Measurements from ENCODE around the gene HJV. TPM values are rescaled to one million over a fixed set of nuclear protein-coding genes. Genes with fewer than 3 reads are reported as not detected.

Gene HJV
- total and polyA plus RNA-seq, 8 donors = not detected

DNA sequence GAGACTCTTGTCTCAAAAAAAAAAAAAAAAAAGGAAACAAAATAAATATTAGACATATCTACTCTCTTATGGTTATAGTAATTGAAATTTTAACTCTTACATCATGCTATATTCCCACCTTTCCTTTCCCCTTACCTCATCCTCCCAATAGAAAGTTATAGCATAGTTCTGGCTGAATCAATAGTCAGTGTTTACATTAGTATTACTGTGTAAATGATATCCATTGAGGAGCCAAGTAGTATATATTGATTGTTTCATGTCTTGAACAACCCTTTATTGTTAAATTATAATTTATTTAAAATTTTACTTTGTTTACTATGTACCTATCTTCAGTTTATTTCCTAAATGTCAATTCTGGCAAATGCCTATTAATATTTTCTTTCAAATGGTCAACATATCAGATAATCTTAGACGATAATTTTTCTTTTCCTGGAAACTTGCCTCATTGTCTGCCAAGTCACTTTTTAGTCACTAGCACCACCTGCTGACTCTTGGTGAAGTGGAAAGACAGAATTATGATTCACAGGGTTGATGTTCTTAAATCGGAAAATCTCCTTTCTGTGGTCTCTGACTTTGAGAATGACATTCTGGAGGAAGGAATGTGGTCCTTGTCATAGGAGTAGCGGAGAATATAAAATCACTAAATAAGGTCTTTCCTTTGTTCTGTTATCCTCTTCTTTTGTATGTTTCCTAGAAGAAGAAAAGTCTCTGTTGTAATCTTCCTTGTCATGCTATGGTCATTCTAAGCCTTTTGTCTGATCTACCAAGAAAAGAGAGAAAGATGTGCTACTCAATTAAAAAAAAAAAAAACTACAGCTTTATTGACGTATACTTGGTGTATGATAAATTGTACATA lies 8.6 kb downstream of the HJV start:
- intact Hi-C loops (cut with DNase I; ENCODE audit: low total_unique reads) = loop anchor here (5.0 to 10.0 kb wide), 2 partner anchors 41 to 108 kb away; no protein-coding TSS in a partner anchor
- H3K9me3 ChIP-seq = no peaks in the 10 kb centered on the region
- peaks cover 4 to 23% (median 13%) of the 10 kb centered on the region in 4 donors for H3K4me1 ChIP-seq
- DNase-seq = peak; percentile 39 to 87
- WGBS, 5 donors = 3 to 12% (median 6%) methylated on average over 4 of the region's 4 CpGs
- no peaks in the 10 kb centered on the region for H3K36me3 ChIP-seq
- H3K27me3 ChIP-seq = peaks cover 0 to 8% (median 0%) of the 10 kb centered on the region in 3 donors
- H3K4me3 ChIP-seq = no peak overlapping the region
- TF ChIP-seq, protein P1, sequence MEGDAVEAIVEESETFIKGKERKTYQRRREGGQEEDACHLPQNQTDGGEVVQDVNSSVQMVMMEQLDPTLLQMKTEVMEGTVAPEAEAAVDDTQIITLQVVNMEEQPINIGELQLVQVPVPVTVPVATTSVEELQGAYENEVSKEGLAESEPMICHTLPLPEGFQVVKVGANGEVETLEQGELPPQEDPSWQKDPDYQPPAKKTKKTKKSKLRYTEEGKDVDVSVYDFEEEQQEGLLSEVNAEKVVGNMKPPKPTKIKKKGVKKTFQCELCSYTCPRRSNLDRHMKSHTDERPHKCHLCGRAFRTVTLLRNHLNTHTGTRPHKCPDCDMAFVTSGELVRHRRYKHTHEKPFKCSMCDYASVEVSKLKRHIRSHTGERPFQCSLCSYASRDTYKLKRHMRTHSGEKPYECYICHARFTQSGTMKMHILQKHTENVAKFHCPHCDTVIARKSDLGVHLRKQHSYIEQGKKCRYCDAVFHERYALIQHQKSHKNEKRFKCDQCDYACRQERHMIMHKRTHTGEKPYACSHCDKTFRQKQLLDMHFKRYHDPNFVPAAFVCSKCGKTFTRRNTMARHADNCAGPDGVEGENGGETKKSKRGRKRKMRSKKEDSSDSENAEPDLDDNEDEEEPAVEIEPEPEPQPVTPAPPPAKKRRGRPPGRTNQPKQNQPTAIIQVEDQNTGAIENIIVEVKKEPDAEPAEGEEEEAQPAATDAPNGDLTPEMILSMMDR (IDR thresholded peaks at IDR 0.05) = peak in 5 of 7 experiments; percentile 44 to 76 (median 66)
- TF ChIP-seq POLR2AphosphoS5 (IDR thresholded peaks at IDR 0.05) (peak in 2 of 3 donors; percentile 37 to 75), EP300 (IDR thresholded peaks at IDR 0.05) (no peak), POLR2A (IDR thresholded peaks at IDR 0.05) (no peak)
- H3K27ac ChIP-seq = no peak overlapping the region

DNA sequence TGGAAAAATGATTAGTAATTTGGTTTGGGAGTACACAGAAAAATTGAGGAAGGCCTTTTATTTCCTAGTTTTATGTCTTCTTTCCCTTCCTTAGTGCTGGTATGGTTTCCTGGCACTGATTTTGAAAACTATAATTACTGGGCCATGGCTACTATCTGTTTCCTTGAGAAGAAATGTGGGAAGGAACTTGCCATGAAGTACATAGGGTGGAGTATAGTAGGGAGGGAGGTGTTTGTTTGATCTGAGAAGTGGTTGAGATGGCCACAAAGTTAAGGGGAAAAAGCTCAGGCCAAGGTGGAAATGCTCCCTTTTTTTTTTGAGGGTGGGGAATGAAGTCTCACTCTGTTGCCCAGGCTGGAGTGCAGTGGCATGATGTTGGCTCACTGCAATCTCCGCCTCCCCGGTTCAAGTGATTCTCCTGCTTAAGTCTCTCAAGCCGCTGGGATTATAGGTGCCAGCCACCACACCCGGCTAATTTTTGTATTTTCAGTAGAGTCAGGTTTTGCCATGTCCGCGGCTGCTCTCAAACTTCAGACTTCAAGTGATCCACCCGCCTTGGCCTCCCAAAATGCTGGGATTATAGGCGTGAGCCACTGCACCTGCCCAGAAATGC lies 11.3 kb downstream of the HJV start:
- Histone ChIP-seq H3K4me3 (no peak overlapping the region), H3K27me3 (no peaks in the 10 kb centered on the region), H3K36me3 (no peaks in the 10 kb centered on the region), H3K27ac (peak overlapping the region in 4 of 5 donors; percentile 33 to 79 (median 36)), H3K9me3 (no peaks in the 10 kb centered on the region), H3K4me1 (peaks cover 15 to 48% (median 28%) of the 10 kb centered on the region in 4 donors)
- WGBS, 5 donors = 79 to 88% (median 86%) methylated on average over 8 of the region's 8 CpGs
- TF ChIP-seq, protein P1 (IDR thresholded peaks at IDR 0.05) = no peak
- TF ChIP-seq POLR2A (IDR thresholded peaks at IDR 0.05) = no peak
- no peak for DNase-seq
- intact Hi-C loops (cut with DNase I; ENCODE audit: low total_unique reads) = loop anchor here (5.0 to 10.0 kb wide), 2 partner anchors 38 to 105 kb away; no protein-coding TSS in a partner anchor

DNA sequence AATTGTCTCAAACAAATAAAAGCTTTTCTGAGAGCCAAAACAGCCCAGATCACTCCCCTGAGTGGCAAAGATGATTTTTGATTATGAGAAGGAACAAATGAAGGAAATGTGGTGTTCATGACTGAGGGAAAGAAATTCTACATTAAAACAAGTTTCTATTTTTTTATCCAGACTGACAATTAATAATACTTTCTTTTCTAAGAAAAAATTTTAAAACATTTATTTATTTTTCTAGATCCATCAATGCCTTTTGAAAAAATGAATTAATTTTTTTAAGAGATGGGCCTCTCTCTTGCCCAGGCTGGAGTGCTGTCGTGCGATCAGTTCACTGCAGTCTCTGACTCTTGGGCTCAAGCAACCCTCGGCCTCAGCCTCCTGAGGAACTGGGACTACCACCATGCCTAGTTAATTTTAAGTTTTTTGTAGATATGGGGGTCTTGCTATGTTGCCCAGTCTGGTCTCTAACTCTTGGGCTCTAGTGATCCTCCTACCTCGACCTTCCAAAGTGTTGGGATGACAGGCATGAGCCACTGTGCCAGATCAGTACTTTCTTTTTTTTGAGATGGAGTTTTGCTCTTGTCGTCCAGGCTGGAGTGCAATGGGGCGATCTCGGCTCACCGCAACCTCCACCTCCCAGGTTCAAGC lies 13.9 kb downstream of the HJV start:
- TF ChIP-seq POLR2AphosphoS5 (IDR thresholded peaks at IDR 0.05) (no peak), POLR2A (IDR thresholded peaks at IDR 0.05) (no peak)
- H3K27me3 ChIP-seq = no peaks in the 10 kb centered on the region
- WGBS, 5 donors = 88 to 93% (median 88%) methylated on average over 8 of the region's 8 CpGs
- H3K4me3 ChIP-seq = no peak overlapping the region
- intact Hi-C loops (cut with DNase I; ENCODE audit: low total_unique reads) = no loop called here
- no peaks in the 10 kb centered on the region for H3K36me3 ChIP-seq
- no peaks in the 10 kb centered on the region for H3K9me3 ChIP-seq
- peaks cover 13 to 47% (median 25%) of the 10 kb centered on the region in 4 donors for H3K4me1 ChIP-seq
- DNase-seq = no peak
- H3K27ac ChIP-seq = peak overlapping the region; percentile 2 to 89 (median 76)

DNA sequence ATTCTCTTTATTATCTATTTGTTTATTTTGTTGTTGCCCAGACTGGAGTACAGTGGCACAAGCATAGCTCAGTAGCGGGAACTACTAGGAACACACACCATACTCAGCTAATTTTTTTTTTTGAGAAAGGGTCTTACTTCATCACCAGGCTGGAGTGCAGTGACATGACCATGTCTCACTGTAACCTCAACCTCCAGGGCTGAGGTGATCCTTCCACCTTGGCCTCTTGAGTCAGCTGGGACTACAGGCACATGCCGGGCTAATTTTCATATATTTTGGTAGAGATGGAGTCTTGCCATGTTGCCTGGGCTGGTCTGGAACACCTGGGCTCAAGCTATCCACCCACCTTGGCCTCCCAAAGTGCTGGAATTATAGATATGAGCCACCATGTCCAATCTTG lies 19.8 kb downstream of the HJV start:
- Histone ChIP-seq H3K4me3 (no peak overlapping the region), H3K9me3 (no peaks in the 10 kb centered on the region), H3K4me1 (peaks cover 41 to 62% (median 49%) of the 10 kb centered on the region in 4 donors), H3K27ac (peak overlapping the region in 4 of 5 donors; percentile 12 to 100 (median 42)), H3K36me3 (no peaks in the 10 kb centered on the region), H3K27me3 (no peaks in the 10 kb centered on the region)
- 96 to 100% (median 100%) methylated on average over 2 of the region's 2 CpGs for WGBS, 5 donors
- DNase-seq = no peak
- intact Hi-C loops (cut with DNase I; ENCODE audit: low total_unique reads) = no loop called here
- no peak for TF ChIP-seq POLR2AphosphoS5 (IDR thresholded peaks at IDR 0.05)
